DND-41 (cell line): Measurements from ENCODE around the gene TBC1D5.

Source experiments
- ATAC-seq: fragments of 200-7000 bp; cut with Tn5 transposase; 3 replicates; pipeline ENCODE4 v1.9.1; 2021; ENCODE audit warnings: low read depth; ENCODE audit not compliant: insufficient read depth
- DNase-seq: peaks from one replicate; pipeline ENCODE4 v3.0.0-alpha.2; 2020
- H2AFZ ChIP-seq: 2 replicates; pipeline ENCODE4 v1.6.0; 2012; ENCODE audit warnings: low read depth, low read length
- H3K27ac ChIP-seq: 2 replicates; pipeline ENCODE4 v1.5.1; 2012; ENCODE audit warnings: low read length, inconsistent platforms
- H3K27me3 ChIP-seq: fragments of 200-600 bp; sonication (generic); 2 replicates; pipeline ENCODE4 v1.6.0; 2012; ENCODE audit warnings: low read length, mild to moderate bottlenecking, inconsistent platforms; ENCODE audit not compliant: insufficient read depth, poor library complexity
- H3K36me3 ChIP-seq: 2 replicates; pipeline ENCODE4 v1.5.1; 2012; ENCODE audit warnings: low read length, inconsistent platforms; ENCODE audit not compliant: insufficient read depth
- H3K4me1 ChIP-seq: 2 replicates; pipeline ENCODE4 v1.5.1; 2012; ENCODE audit warnings: mild to moderate bottlenecking, low read length; ENCODE audit not compliant: insufficient read depth
- H3K4me2 ChIP-seq: 2 replicates; pipeline ENCODE4 v1.6.0; 2012; ENCODE audit warnings: mild to moderate bottlenecking, moderate library complexity, low read length, inconsistent platforms; ENCODE audit not compliant: insufficient read depth
- H3K4me3 ChIP-seq, 2 experiments: fragments of 200-600 bp in 1 of 2; shearing (Covaris generic) in 1 of 2; 2 replicates each; pipeline ENCODE4 v1.5.1; 2012 to 2016; ENCODE audit warnings: inconsistent platforms in 2 of 2, low read length in 2 of 2, mild to moderate bottlenecking in 2 of 2, low read depth in 1 of 2, moderate library complexity in 1 of 2
- H3K79me2 ChIP-seq: 2 replicates; pipeline ENCODE4 v1.6.0; 2012; ENCODE audit warnings: low read length, inconsistent platforms; ENCODE audit not compliant: insufficient read depth
- H3K9ac ChIP-seq: 2 replicates; pipeline ENCODE4 v1.6.0; 2012; ENCODE audit warnings: low read depth, mild to moderate bottlenecking, inconsistent platforms, low read length, moderate library complexity
- H3K9me3 ChIP-seq: 2 replicates; pipeline ENCODE4 v1.5.1; 2012; ENCODE audit warnings: low read length, moderate library complexity, mild to moderate bottlenecking, inconsistent platforms; ENCODE audit not compliant: insufficient read depth, severe bottlenecking
- H4K20me1 ChIP-seq: 2 replicates; pipeline ENCODE4 v1.6.0; 2012; ENCODE audit warnings: low read length; ENCODE audit not compliant: insufficient read depth
- EZH2 ChIP-seq: IDR thresholded peaks from 3 replicates; pipeline ENCODE4 v1.6.1; 2012; ENCODE audit warnings: borderline replicate concordance, low read depth, mild to moderate bottlenecking, moderate library complexity, low read length, inconsistent platforms; ENCODE audit not compliant: severe bottlenecking
- TF ChIP-seq, protein P1 (sequence below): IDR thresholded peaks from 2 replicates; pipeline ENCODE4 v1.5.1; 2012; ENCODE audit warnings: borderline replicate concordance, low read length, moderate library complexity, mild to moderate bottlenecking; ENCODE audit not compliant: poor library complexity, severe bottlenecking; ENCODE audit errors: extremely low read depth

TBC1D5 gene

DNA sequence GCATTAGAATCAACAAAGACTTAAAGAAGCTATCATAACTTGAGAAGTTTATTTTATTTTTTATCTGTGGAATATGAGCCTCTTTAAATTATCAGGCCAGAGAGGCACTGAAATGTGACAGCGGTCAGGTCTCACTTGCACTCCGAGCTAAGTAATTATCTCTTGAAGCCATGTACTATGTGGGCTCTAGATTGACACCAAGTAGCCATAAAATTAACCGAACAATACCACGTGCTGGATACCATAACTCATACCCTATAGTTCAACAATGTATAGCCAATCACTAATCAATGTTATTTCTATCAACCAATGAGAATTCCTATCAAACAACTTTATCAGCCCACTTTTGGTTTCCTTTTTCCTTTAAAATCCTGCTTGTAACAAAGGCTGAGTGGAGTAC, 299.3 kb downstream of the TBC1D5 start:
- H3K27me3 ChIP-seq = no peaks in the 10 kb centered on the region
- no peak overlapping the region for H3K27ac ChIP-seq
- no peaks in the 10 kb centered on the region; the same call in 1 of the 2 replicates for H3K36me3 ChIP-seq
- no peak for DNase-seq
- no peak overlapping the region for H3K4me3 ChIP-seq
- H2AFZ ChIP-seq = no peak overlapping the region
- no peaks in the 10 kb centered on the region for H4K20me1 ChIP-seq
- no peaks in the 10 kb centered on the region for H3K4me1 ChIP-seq
- no peaks in the 10 kb centered on the region for H3K79me2 ChIP-seq
- TF ChIP-seq, protein P1, sequence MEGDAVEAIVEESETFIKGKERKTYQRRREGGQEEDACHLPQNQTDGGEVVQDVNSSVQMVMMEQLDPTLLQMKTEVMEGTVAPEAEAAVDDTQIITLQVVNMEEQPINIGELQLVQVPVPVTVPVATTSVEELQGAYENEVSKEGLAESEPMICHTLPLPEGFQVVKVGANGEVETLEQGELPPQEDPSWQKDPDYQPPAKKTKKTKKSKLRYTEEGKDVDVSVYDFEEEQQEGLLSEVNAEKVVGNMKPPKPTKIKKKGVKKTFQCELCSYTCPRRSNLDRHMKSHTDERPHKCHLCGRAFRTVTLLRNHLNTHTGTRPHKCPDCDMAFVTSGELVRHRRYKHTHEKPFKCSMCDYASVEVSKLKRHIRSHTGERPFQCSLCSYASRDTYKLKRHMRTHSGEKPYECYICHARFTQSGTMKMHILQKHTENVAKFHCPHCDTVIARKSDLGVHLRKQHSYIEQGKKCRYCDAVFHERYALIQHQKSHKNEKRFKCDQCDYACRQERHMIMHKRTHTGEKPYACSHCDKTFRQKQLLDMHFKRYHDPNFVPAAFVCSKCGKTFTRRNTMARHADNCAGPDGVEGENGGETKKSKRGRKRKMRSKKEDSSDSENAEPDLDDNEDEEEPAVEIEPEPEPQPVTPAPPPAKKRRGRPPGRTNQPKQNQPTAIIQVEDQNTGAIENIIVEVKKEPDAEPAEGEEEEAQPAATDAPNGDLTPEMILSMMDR = no peak
- TF ChIP-seq EZH2 = no peak
- no peaks in the 10 kb centered on the region for H3K9me3 ChIP-seq
- no peak overlapping the region for H3K9ac ChIP-seq
- H3K4me2 ChIP-seq = no peak overlapping the region
- ATAC-seq = no peak

DNA sequence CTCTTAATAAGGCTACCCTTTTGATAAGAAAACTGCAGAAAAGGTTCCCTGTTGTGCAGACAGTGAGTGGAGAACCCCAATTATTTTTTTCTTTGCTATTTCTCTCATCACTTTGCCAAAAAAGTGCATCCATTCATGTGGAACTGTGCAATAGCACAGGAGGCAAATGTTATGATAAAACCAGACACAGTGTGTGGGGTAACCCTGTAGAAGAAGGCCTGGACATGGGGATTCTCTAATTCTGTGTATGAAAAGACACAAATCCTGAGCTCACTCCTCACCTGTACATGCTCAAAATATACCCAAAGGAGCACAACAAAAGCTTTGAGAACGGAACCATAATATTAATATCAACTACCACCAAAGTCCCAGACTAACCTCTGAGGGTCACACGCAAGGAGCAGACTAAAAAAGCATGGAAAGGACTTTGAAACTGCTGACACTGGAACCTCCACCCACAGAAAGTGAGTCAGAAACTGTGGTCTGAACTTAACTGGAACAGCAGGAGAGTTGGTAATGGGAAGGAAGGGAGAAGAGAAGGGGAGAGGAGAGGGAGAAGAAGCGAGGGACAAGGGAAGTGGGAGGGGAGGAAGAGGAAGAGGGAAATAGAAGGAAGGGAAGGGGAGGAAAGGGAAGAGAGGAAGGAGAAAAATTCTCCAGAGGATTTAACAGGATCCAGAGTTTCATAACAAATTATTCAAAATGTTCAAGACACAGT, 299.9 kb downstream of the TBC1D5 start:
- no peaks in the 10 kb centered on the region for H3K4me1 ChIP-seq
- no peaks in the 10 kb centered on the region for H3K9me3 ChIP-seq
- DNase-seq = no peak
- H2AFZ ChIP-seq = no peak overlapping the region
- H4K20me1 ChIP-seq = no peaks in the 10 kb centered on the region
- no peaks in the 10 kb centered on the region for H3K27me3 ChIP-seq
- H3K27ac ChIP-seq = no peak overlapping the region
- no peak for TF ChIP-seq EZH2
- TF ChIP-seq, protein P1 = no peak
- H3K9ac ChIP-seq = no peak overlapping the region
- no peak for ATAC-seq
- no peaks in the 10 kb centered on the region for H3K79me2 ChIP-seq
- H3K4me2 ChIP-seq = no peak overlapping the region
- no peaks in the 10 kb centered on the region; the same call in 1 of the 2 replicates for H3K36me3 ChIP-seq
- no peak overlapping the region for H3K4me3 ChIP-seq

GRCh38 chr3:17433876-17434275, 308.6 kb downstream of the TBC1D5 start:
- H3K4me3 ChIP-seq = no peak overlapping the region
- H3K4me1 ChIP-seq = no peaks in the 10 kb centered on the region
- peak; percentile 54; the same call in 1 of the 3 replicates for ATAC-seq
- H2AFZ ChIP-seq = no peak overlapping the region
- no peak overlapping the region for H3K9ac ChIP-seq
- H3K79me2 ChIP-seq = no peaks in the 10 kb centered on the region
- H3K27me3 ChIP-seq = no peaks in the 10 kb centered on the region
- no peak overlapping the region for H3K27ac ChIP-seq
- peak; percentile 29 for DNase-seq
- H3K9me3 ChIP-seq = no peaks in the 10 kb centered on the region
- no peak for TF ChIP-seq EZH2
- TF ChIP-seq, protein P1 = no peak
- no peaks in the 10 kb centered on the region; the same call in 1 of the 2 replicates for H3K36me3 ChIP-seq
- no peak overlapping the region for H3K4me2 ChIP-seq
- H4K20me1 ChIP-seq = no peaks in the 10 kb centered on the region
